GM18498 (cell line): Measurements from ENCODE around the gene PRR23A.

ENCODE experiments used
- ATAC-seq: cut with Tn5 transposase; IDR thresholded peaks from one replicate; pipeline ENCODE4 v1.9.1; 2021; ENCODE audit warnings: mild to moderate bottlenecking, moderate library complexity; ENCODE audit not compliant: unreplicated experiment

PRR23A gene

GRCh38 chr3:138974462-138974861 is 31.6 kb downstream of the PRR23A start:
- no peak for ATAC-seq

- no peak for ATAC-seq
These were observed 33.1 kb downstream of the PRR23A start for GRCh38 chr3:138972941-138973340.

DNA sequence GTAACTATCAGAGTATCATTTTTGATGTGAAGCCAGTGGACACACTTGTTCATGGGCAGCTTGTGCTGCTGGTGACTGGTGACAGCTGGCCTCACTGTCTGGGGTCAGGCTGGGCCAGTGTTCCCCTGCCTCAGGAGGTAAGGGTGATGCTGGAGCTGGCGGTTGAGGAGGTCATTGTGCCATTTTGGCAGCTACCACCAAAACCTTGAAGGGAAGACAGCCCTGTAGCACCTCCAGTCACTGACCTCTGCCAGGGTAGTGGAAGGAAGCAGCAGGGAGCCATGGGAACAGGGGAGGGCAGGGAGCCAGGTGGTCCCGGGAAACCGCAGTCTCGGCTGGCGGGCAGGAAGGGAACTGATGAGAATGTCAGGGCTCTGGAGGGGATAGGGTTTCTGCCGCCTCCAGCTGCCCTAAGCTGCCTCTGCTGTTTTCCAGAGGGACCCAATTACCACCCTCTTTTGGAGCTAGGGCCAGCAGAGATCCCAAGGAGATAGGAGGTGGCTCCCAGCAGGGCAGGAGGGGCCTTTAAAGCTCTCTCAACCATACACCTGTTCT is 34.2 kb downstream of the PRR23A start:
- ATAC-seq = no peak

DNA sequence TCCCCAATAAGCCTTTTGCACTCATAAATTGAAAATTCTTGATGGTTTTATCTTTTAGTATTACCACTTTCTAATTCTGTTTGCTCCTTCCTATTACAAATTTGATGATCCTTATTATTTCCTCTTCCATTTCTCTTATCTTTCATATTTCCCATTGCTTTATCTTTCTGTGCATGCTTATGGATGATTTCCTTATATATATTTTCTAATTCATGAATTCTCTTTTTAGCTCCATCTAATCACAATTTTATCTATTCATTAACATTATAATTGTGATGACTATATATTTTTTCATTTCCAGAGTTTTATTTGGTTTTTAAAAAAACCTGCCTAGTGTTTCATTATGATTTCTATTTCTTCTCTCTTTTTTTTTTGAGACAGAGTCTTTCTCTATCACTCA is 41.1 kb downstream of the PRR23A start:
- no peak for ATAC-seq

- no peak for ATAC-seq
These were observed 41.8 kb downstream of the PRR23A start for GRCh38 chr3:138964264-138964663.

- no peak for ATAC-seq
These were observed 43.1 kb downstream of the PRR23A start for GRCh38 chr3:138962854-138963560.

DNA sequence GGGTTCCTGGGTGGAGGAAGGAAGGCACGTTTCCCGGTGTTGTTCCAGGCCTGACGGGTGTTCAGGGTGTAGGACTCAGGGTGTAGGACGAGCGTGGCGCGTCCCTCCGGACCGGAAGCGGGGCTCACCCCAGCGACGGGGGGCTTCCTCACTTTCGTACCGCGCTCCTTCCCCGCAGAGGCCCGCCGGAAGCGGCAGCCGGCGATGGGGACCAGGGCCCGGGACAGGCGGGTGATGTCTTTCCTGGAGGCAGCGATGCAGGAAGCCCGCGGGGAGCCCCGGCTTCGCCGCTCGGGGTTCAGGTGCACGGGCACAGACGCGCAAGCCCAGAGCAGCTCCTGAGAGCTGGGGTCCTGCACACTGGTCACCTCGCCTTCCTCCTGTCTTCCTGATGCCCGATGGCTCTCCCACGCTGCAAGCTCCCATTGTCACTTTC is 45.6 kb downstream of the PRR23A start:
- no peak for ATAC-seq
